Ovary (tissue), 3 donors: ENCODE results near the gene EEF1AKMT3.

Experiments used
- EP300 ChIP-seq: sonication (generic); formaldehyde crosslinking; IDR thresholded peaks from one replicate; pipeline ENCODE4 v1.6.1; 2017; ENCODE audit warnings: antibody characterized with exemption
- POLR2A ChIP-seq: fragments of 450-650 bp; IDR thresholded peaks from one replicate; pipeline ENCODE4 v1.6.1; 2017; ENCODE audit warnings: antibody characterized with exemption, mild to moderate bottlenecking, moderate library complexity
- TF ChIP-seq, protein P1 (sequence below), 3 donors: fragments of 450-650 bp in 2 of 3; fragments of 200-600 bp in 1 of 3; IDR thresholded peaks; one replicate each; pipeline versions ENCODE4 v1.5.1 to v1.8.0; 2016 to 2022; ENCODE audit warnings: antibody characterized with exemption in 3 of 3, mild to moderate bottlenecking in 1 of 3
- donor health status: DM: no; HTN: no; CAD: no.

DNA sequence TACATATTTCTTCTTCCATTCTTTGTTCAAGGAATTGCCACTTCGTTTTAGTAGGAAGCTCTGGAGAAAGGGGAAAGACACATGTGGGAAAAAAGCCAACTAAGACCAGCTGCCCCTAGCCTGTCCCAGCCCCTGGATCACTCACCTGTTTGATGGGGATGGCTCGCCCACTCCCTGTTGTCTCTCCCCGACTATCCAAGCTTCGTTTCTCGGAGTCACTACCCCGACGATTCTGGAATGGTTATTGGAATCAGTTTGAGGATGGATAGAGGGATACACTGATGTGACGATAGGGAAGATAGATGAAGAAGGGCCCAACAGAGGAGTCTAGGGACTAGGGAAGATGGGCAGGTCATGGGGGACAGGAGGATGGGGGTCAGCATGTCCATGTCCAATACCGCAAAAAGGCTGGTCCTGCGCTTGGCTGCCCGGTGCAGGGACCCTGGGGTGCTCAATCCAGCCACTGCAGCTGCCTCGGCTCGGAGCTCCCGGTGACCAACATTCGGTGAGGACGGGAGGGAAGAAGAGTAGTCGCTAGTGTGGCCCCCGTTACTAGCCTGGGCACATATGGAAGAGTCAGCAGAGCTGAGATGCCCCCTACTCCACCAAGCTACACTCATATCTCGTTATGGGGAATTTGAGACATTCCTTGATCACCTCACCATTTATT is 40.9 kb upstream of the EEF1AKMT3 start:
- TF ChIP-seq POLR2A (no peak), EP300 (no peak)
- TF ChIP-seq, protein P1, sequence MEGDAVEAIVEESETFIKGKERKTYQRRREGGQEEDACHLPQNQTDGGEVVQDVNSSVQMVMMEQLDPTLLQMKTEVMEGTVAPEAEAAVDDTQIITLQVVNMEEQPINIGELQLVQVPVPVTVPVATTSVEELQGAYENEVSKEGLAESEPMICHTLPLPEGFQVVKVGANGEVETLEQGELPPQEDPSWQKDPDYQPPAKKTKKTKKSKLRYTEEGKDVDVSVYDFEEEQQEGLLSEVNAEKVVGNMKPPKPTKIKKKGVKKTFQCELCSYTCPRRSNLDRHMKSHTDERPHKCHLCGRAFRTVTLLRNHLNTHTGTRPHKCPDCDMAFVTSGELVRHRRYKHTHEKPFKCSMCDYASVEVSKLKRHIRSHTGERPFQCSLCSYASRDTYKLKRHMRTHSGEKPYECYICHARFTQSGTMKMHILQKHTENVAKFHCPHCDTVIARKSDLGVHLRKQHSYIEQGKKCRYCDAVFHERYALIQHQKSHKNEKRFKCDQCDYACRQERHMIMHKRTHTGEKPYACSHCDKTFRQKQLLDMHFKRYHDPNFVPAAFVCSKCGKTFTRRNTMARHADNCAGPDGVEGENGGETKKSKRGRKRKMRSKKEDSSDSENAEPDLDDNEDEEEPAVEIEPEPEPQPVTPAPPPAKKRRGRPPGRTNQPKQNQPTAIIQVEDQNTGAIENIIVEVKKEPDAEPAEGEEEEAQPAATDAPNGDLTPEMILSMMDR (IDR thresholded peaks at IDR 0.05) = no peak
